ENCODE results near the gene FIGNL1.

GRCh38 chr7:50491943-50492342, 41.8 kb upstream of the FIGNL1 start:
- TF ChIP-seq CTCF (IDR thresholded peaks at IDR 0.05) (no peak), ARID4B (CRISPR knock-in tag; IDR thresholded peaks at IDR 0.05; ENCODE audit: borderline replicate concordance) (no peak), ZNF671 (CRISPR knock-in tag; IDR thresholded peaks at IDR 0.05) (no peak), ZNF423 (CRISPR knock-in tag; IDR thresholded peaks at IDR 0.05) (no peak), MAX (CRISPR knock-in tag; IDR thresholded peaks at IDR 0.05) (no peak), USF1 (CRISPR knock-in tag; IDR thresholded peaks at IDR 0.05) (no peak), ZNF532 (CRISPR knock-in tag; IDR thresholded peaks at IDR 0.05; ENCODE audit: borderline replicate concordance) (no peak), STAT6 (CRISPR knock-in tag; conservative IDR thresholded peaks at IDR 0.05; ENCODE audit: low read depth) (no peak), ETV6 (CRISPR knock-in tag; IDR thresholded peaks at IDR 0.05) (no peak), ATF3 (CRISPR knock-in tag; conservative IDR thresholded peaks at IDR 0.05) (no peak), NR2C2 (CRISPR knock-in tag; IDR thresholded peaks at IDR 0.05) (no peak), GABPB1 (CRISPR knock-in tag; IDR thresholded peaks at IDR 0.05) (no peak), ESRRA (CRISPR knock-in tag; IDR thresholded peaks at IDR 0.05; ENCODE audit: borderline replicate concordance) (no peak)

Data from WTC11 (cell line).